K562 (cell line): ENCODE data around the gene TSTD1. TPM values are rescaled to one million over a fixed set of nuclear protein-coding genes. Genes with fewer than 3 reads are reported as not detected.

ENCODE experiments used
- ATAC-seq: fragments of 200-7000 bp; cut with Tn5 transposase; 3 replicates; pipeline ENCODE4 v1.9.1; 2020; ENCODE audit warnings: moderate library complexity
- BruUV-seq: library from RNA; stranded (reverse); fragments of 400-500 nt; replicated peaks from 2 replicates; lab custom pipeline; 2021; lab: Mats Ljungman, UMichigan
- CTCF ChIA-PET: fragments of 300-600 bp; formaldehyde crosslinking; extraction: SDS; loops from one replicate; lab custom pipeline; 2021; ENCODE audit warnings: low intra/inter-chr PET ratio; lab: Yijun Ruan, JAX
- POLR2A ChIA-PET: fragments of 300-600, 350-650 bp; sonication (Branson Sonifier 250); formaldehyde crosslinking; extraction: SDS; loops from one replicate; lab custom pipeline; 2021; ENCODE audit warnings: antibody characterized with exemption, inconsistent platforms; lab: Yijun Ruan, JAX
- DNase-seq, 4 experiments: peaks; one replicate each; pipeline versions ENCODE4 v3.0.0 to v3.0.0-alpha.2; 2011 to 2018; ENCODE audit warnings: low spot score in 3 of 4, mixed read lengths in 3 of 4; ENCODE audit errors: extremely low read depth in 1 of 4
- FAIRE-seq: peaks from 2 replicates; lab custom pipeline; 2011; peaks lifted over from hg19 to GRCh38; lab: Jason Lieb, UNC
- H2AFZ ChIP-seq: 2 replicates; pipeline ENCODE4 v1.6.0; 2011; ENCODE audit warnings: low read depth, low read length, control low read depth, inconsistent platforms
- H3K27ac ChIP-seq: fragments of 200-600 bp; 3 replicates; pipeline ENCODE4 v1.8.0; 2011; ENCODE audit warnings: low read depth, mild to moderate bottlenecking, control low read depth, inconsistent platforms, low read length, moderate library complexity, mixed read lengths; ENCODE audit errors: extremely low read depth
- H3K27me3 ChIP-seq, 2 experiments: fragments of 300-600 bp in 1 of 2; 2 replicates in 1 of 2; 3 replicates in 1 of 2; pipeline versions ENCODE4 v1.6.0 to v1.8.0; 2011; ENCODE audit warnings: inconsistent platforms in 2 of 2, low read length in 2 of 2, mild to moderate bottlenecking in 1 of 2, mixed read lengths in 1 of 2, moderate library complexity in 1 of 2; ENCODE audit not compliant: control insufficient read depth in 2 of 2, insufficient read depth in 2 of 2
- H3K36me3 ChIP-seq: fragments of 300-600 bp; 3 replicates; pipeline ENCODE4 v1.8.0; 2011; ENCODE audit warnings: mild to moderate bottlenecking, low read length, inconsistent platforms; ENCODE audit not compliant: control insufficient read depth, insufficient read depth
- H3K4me1 ChIP-seq, 2 experiments: fragments of 200-600 bp in 1 of 2; replicated peaks in 1 of 2; 2 replicates in 1 of 2; 3 replicates in 1 of 2; pipeline versions ENCODE4 v1.5.1 to v1.8.0; 2011; ENCODE audit warnings: inconsistent platforms in 2 of 2, low read length in 2 of 2, mild to moderate bottlenecking in 1 of 2, mixed read lengths in 1 of 2, moderate library complexity in 1 of 2; ENCODE audit not compliant: control insufficient read depth in 2 of 2, insufficient read depth in 2 of 2
- H3K4me2 ChIP-seq: 2 replicates; pipeline ENCODE4 v1.6.1; 2011; ENCODE audit warnings: low read length, control low read depth, inconsistent platforms, mixed read lengths; ENCODE audit not compliant: insufficient read depth
- H3K4me3 ChIP-seq: fragments of 200-600 bp; sonication (generic), shearing (Covaris generic); 2 replicates; pipeline ENCODE4 v1.5.1; 2016; ENCODE audit warnings: control low read depth, inconsistent platforms
- H3K79me2 ChIP-seq: fragments of 200-600 bp; 3 replicates; pipeline ENCODE4 v1.8.0; 2011; ENCODE audit warnings: low read length, inconsistent platforms; ENCODE audit not compliant: control insufficient read depth, insufficient read depth
- H3K9ac ChIP-seq, 2 experiments: 2 replicates each; pipeline versions ENCODE4 v1.6.0 to v1.6.1; 2011; ENCODE audit warnings: low read depth in 2 of 2, low read length in 2 of 2, control low read depth in 1 of 2, inconsistent platforms in 1 of 2, mild to moderate bottlenecking in 1 of 2, mixed read lengths in 1 of 2; ENCODE audit not compliant: insufficient read depth in 1 of 2
- H3K9me1 ChIP-seq: one replicate; pipeline ENCODE4 v1.6.0; 2011; ENCODE audit warnings: inconsistent platforms, mild to moderate bottlenecking, low read length, moderate library complexity; ENCODE audit not compliant: control insufficient read depth, insufficient read depth
- H3K9me3 ChIP-seq: replicated peaks from 2 replicates; pipeline ENCODE4 v1.5.1; 2011; ENCODE audit warnings: low read depth, low read length, inconsistent platforms; ENCODE audit not compliant: control insufficient read depth, insufficient read depth
- H4K20me1 ChIP-seq: replicated peaks from 2 replicates; pipeline ENCODE4 v1.6.1; 2011; ENCODE audit warnings: low read length, inconsistent platforms, mixed read lengths; ENCODE audit not compliant: control insufficient read depth, insufficient read depth
- CBX8 ChIP-seq: fragments of 200-600 bp; sonication (generic); IDR thresholded peaks from 2 replicates; pipeline ENCODE4 v1.6.1; 2012; ENCODE audit warnings: borderline replicate concordance, mixed run types, low read depth, mild to moderate bottlenecking, moderate library complexity, mixed read lengths, low read length, control low read depth, inconsistent platforms; ENCODE audit not compliant: poor library complexity, severe bottlenecking; ENCODE audit errors: extremely low read depth
- CREB1 ChIP-seq, 2 experiments: sonication (generic) in 1 of 2; formaldehyde crosslinking in 1 of 2; IDR thresholded peaks; 2 replicates each; pipeline versions ENCODE4 v1.6.1 to v1.8.0; 2012 to 2022; ENCODE audit warnings: inconsistent platforms in 1 of 2, mild to moderate bottlenecking in 1 of 2, missing genetic modification reagents in 1 of 2, moderate library complexity in 1 of 2
- CREBBP ChIP-seq: IDR thresholded peaks from one replicate; pipeline ENCODE4 v1.6.1; 2012; ENCODE audit warnings: low read depth, mild to moderate bottlenecking, control low read depth, inconsistent platforms, low read length
- ELF2 ChIP-seq: fragments of 250-450 bp; sonication (Bioruptor Pico); IDR thresholded peaks from 2 replicates; pipeline ENCODE4 v1.5.0; 2021; ENCODE audit warnings: mild to moderate bottlenecking
- FOSL1 ChIP-seq: fragments of 200-800 bp; sonication (Bioruptor generic); conservative IDR thresholded peaks from 2 replicates; pipeline ENCODE4 v1.6.1; 2016; ENCODE audit warnings: missing genetic modification characterization, missing compliant biosample characterization
- HNRNPLL ChIP-seq: fragments of 200-400 bp; formaldehyde crosslinking; IDR thresholded peaks from 2 replicates; pipeline ENCODE4 v1.6.1; 2017; ENCODE audit warnings: low read length, low read depth, mild to moderate bottlenecking; ENCODE audit not compliant: poor library complexity, severe bottlenecking
- PATZ1 ChIP-seq: fragments of 250-450 bp; sonication (Bioruptor Pico); IDR thresholded peaks from 2 replicates; pipeline ENCODE4 v1.5.0; 2020; ENCODE audit warnings: mild to moderate bottlenecking, borderline replicate concordance
- POLR2H ChIP-seq: IDR thresholded peaks from 2 replicates; pipeline ENCODE4 v1.6.1; 2016; ENCODE audit warnings: missing genetic modification characterization, low read depth, mild to moderate bottlenecking, control low read depth, missing compliant biosample characterization, moderate library complexity
- SNRNP70 ChIP-seq: fragments of 200-400 bp; formaldehyde crosslinking; optimal IDR thresholded peaks from 2 replicates; pipeline ENCODE3; 2017; ENCODE audit warnings: low read depth, low read length
- SRSF7 ChIP-seq: fragments of 200-400 bp; formaldehyde crosslinking; optimal IDR thresholded peaks from 2 replicates; pipeline ENCODE3; 2017; ENCODE audit warnings: mild to moderate bottlenecking, low read depth, low read length
- U2AF1 ChIP-seq: fragments of 200-400 bp; formaldehyde crosslinking; optimal IDR thresholded peaks from 2 replicates; pipeline ENCODE3; 2017; ENCODE audit warnings: mild to moderate bottlenecking, low read depth, low read length, moderate library complexity
- ZBTB1 ChIP-seq: sonication (generic); formaldehyde crosslinking; IDR thresholded peaks from 2 replicates; pipeline ENCODE4 v1.8.1; 2023; ENCODE audit warnings: missing genetic modification reagents, low read depth, mild to moderate bottlenecking, borderline replicate concordance
- ZNF197 ChIP-seq: fragments of 200-800 bp; sonication (Bioruptor generic); IDR thresholded peaks from 2 replicates; pipeline ENCODE4 v1.6.1; 2016; ENCODE audit warnings: low read depth, missing genetic modification characterization, missing compliant biosample characterization
- WGBS: fragments of 100-300 bp; shearing (Covaris generic); methylation state at CpG from one replicate; pipeline ENCODE4 v1.1.6; 2016; ENCODE audit warnings: low coverage, mixed read lengths; ENCODE audit not compliant: insufficient coverage; ENCODE audit errors: missing lambda C conversion rate; 5-methylcytosine and 5-hydroxymethylcytosine counted together
- in situ Hi-C: fragments of 300-500 bp; cut with MboI; formaldehyde crosslinking; loops from 4 replicates; pipeline ENCODE4 v1.15.0; 2018; ENCODE audit warnings: inconsistent platforms, mixed read lengths
- intact Hi-C: fragments of 100-400 bp; cut with micrococcal nuclease; formaldehyde crosslinking; loops from 2 replicates; pipeline ENCODE4 v1.14.2; 2022
- polyA plus RNA-seq, 8 experiments: library from polyadenylated mRNA; depleted of rRNA in 4 of 8; stranded (reverse) in 5 of 8; unstranded in 3 of 8; fragments of >200 nt; fragmentation: Nextera tagmentation in 2 of 8; fragmentation: Illumina TruSeq in 1 of 8; extraction: Ambion mirVana in 2 of 8; extraction: Trizol in 1 of 8; gene quantifications; 2 replicates each; pipeline versions ENCODE4 v1.2.1 to v1.2.3, GENCODE V29; 2011 to 2014; ENCODE audit warnings: inconsistent platforms in 1 of 8, missing spikeins in 1 of 8
- total RNA-seq, 7 experiments: library from RNA; depleted of rRNA in 6 of 7; stranded (reverse); fragments of >200 nt in 6 of 7; fragmentation: Illumina TruSeq in 2 of 7; extraction: Trizol in 2 of 7; gene quantifications; 2 replicates each; pipeline versions ENCODE4 v1.2.1 to v1.2.3, GENCODE V29; 2011 to 2021; ENCODE audit warnings: low replicate concordance in 1 of 7
- TF ChIP-seq, protein P1 (sequence below): sonication (generic); formaldehyde crosslinking; IDR thresholded peaks from 2 replicates; pipeline ENCODE4 v1.8.0; 2022; ENCODE audit warnings: mild to moderate bottlenecking, missing genetic modification reagents, borderline replicate concordance
- TF ChIP-seq, protein P2 (sequence below): fragments of 450-650 bp; formaldehyde crosslinking; IDR thresholded peaks from 2 replicates; pipeline ENCODE4 v1.4.0; 2022; ENCODE audit warnings: missing genetic modification characterization

Gene TSTD1
- total and polyA plus RNA-seq, 9 of the 15 experiments (the other 6 are each of a cell fraction or from before 2014, with no cell fraction given): 0.23 to 0.53 TPM; not detected in 7

DNA sequence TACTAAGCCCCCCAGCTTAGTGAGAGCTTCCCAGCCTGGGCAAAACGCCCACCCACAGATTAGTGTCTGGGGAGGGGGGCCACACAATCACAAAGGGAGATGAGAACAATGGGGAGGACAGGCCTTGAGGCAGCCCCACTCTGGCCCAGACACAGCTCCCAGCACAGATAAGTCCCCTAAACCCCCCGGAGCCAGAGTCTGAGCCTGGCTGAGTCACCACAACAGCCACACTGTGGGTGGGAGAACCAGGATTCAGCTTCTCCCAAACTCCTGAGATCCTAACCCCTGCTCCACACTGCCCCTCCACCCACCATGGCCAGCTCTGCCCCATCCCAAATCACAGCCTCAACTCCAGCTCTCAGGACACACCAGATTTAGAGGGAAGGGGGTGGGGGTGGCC is 46.4 kb upstream of the TSTD1 start (continued):
- TF ChIP-seq CBX8 (no peak), CREB1 (IDR thresholded peaks at IDR 0.05) (no peak), CREB1 (CRISPR knock-in tag; IDR thresholded peaks at IDR 0.05) (no peak), FOSL1 (tag) (0 out of 2 replicates have a peak, but pooled peaks have one; percentile 17), PATZ1 (CRISPR knock-in tag) (no peak), CREBBP (no peak)

- Histone ChIP-seq H3K9me1 (no peaks in the 10 kb centered on the region), H3K27ac (no peak overlapping the region), H3K4me3 (no peak overlapping the region), H4K20me1 (no peaks in the 10 kb centered on the region), H3K36me3 (no peaks in the 10 kb centered on the region), H3K9me3 (no peaks in the 10 kb centered on the region), H3K4me1 (peaks cover 13 to 18% of the 10 kb centered on the region in 2 experiments; a peak in 4 of 5 replicates), H3K9ac (no peak overlapping the region), H3K27me3 (no peaks in the 10 kb centered on the region), H2AFZ (no peak overlapping the region), H3K79me2 (no peaks in the 10 kb centered on the region), H3K4me2 (no peak overlapping the region)
- ChIA-PET POLR2A (interaction anchor here (0.8 to 1.8 kb wide), 4 partner anchors 10 to 21 kb away, joined by 3 to 8 read pairs (median 3); no protein-coding TSS in a partner anchor), CTCF (no interaction called here)
- intact Hi-C loops (no loop called here), in situ Hi-C loops (loop anchor here (25.0 kb wide), 1 partner anchor 247 kb away; no protein-coding TSS in a partner anchor)
- 40% methylated on average over 1 of the region's 1 CpG for WGBS
- no peak for DNase-seq
- no peak for ATAC-seq
- no TSS peak for BruUV-seq
- FAIRE-seq: no peak
- TF ChIP-seq SRSF7: no peak
- TF ChIP-seq U2AF1: no peak
- TF ChIP-seq, protein P1, sequence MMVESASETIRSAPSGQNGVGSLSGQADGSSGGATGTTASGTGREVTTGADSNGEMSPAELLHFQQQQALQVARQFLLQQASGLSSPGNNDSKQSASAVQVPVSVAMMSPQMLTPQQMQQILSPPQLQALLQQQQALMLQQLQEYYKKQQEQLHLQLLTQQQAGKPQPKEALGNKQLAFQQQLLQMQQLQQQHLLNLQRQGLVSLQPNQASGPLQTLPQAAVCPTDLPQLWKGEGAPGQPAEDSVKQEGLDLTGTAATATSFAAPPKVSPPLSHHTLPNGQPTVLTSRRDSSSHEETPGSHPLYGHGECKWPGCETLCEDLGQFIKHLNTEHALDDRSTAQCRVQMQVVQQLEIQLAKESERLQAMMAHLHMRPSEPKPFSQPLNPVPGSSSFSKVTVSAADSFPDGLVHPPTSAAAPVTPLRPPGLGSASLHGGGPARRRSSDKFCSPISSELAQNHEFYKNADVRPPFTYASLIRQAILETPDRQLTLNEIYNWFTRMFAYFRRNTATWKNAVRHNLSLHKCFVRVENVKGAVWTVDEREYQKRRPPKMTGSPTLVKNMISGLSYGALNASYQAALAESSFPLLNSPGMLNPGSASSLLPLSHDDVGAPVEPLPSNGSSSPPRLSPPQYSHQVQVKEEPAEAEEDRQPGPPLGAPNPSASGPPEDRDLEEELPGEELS: no peak
- no peak for TF ChIP-seq HNRNPLL
- TF ChIP-seq ZNF197 (CRISPR knock-in tag): no peak
- TF ChIP-seq POLR2H (tag): no peak
- no peak for TF ChIP-seq ELF2
- TF ChIP-seq, protein P2, sequence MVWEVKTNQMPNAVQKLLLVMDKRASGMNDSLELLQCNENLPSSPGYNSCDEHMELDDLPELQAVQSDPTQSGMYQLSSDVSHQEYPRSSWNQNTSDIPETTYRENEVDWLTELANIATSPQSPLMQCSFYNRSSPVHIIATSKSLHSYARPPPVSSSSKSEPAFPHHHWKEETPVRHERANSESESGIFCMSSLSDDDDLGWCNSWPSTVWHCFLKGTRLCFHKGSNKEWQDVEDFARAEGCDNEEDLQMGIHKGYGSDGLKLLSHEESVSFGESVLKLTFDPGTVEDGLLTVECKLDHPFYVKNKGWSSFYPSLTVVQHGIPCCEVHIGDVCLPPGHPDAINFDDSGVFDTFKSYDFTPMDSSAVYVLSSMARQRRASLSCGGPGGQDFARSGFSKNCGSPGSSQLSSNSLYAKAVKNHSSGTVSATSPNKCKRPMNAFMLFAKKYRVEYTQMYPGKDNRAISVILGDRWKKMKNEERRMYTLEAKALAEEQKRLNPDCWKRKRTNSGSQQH: no peak
- TF ChIP-seq SNRNP70: no peak
- no peak for TF ChIP-seq ZBTB1 (CRISPR knock-in tag)
These were observed 45.8 kb upstream of the TSTD1 start for GRCh38 chr1:161084597-161084988.
